NCI-H1105 (cell line): ENCODE results near the gene LZTS2.
"Not testable (repeated sequence)": the region's sequence is repeated elsewhere in the genome, so short reads cannot be mapped to it uniquely, and the experiment has no call there.

Experiments used
- DNase-seq: peaks from one replicate; lab custom pipeline; 2025; lab: John Stamatoyannopoulos, UW

Gene LZTS2, protein sequence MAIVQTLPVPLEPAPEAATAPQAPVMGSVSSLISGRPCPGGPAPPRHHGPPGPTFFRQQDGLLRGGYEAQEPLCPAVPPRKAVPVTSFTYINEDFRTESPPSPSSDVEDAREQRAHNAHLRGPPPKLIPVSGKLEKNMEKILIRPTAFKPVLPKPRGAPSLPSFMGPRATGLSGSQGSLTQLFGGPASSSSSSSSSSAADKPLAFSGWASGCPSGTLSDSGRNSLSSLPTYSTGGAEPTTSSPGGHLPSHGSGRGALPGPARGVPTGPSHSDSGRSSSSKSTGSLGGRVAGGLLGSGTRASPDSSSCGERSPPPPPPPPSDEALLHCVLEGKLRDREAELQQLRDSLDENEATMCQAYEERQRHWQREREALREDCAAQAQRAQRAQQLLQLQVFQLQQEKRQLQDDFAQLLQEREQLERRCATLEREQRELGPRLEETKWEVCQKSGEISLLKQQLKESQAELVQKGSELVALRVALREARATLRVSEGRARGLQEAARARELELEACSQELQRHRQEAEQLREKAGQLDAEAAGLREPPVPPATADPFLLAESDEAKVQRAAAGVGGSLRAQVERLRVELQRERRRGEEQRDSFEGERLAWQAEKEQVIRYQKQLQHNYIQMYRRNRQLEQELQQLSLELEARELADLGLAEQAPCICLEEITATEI

DNA sequence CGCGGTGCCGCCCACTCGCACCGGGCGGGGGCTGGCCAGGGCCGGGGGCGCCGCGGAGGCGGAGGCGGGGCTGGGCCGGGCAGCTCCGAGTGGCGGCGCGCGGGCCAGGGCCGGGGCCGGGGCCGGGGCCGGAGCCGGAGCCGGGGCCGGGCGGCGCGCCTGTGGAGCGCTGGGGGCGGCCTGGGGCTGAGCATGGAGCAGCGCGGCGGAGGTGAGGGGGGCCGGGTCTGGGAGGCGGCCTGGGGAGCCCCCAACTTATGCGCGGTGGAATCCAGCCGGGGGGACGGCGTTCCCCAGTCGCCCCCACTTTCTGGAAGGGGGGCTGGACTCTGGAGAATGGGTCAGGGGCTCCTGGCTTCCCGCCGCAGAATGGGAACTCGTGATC, at the start of gene LZTS2:
Gene LZTS2 (plus strand): TSS at position 67 of the 385 bp plus-strand sequence. CDS start 2,731 bp downstream, outside the sequence.
- no peak for DNase-seq

- no peak for DNase-seq
Observed at GRCh38 chr10:100960251-100960650, 39.4 kb upstream of the LZTS2 start.

GRCh38 chr10:100962351-100963080, 37.1 kb upstream of the LZTS2 start:
- DNase-seq: no peak

GRCh38 chr10:100963826-100964225, 35.8 kb upstream of the LZTS2 start:
- no peak for DNase-seq

DNA sequence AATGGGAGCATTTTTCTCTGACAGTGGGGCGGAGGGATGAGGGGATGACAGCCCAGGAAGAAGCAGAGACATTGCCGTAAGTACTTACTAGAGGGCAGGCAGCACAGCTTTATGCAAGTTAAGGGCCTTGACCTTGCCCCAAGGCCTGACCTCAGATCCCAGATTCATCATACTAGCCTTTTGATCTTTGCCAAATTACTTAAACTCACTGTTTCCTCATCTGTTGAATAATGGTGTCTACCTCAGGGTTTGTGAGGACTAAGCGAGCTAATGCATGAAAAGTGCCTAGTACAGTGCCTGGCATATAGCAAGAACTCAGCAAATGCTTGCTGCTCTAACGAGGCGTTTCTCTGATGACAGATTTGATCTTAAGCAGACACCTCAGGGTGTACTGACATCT, 33.8 kb upstream of the LZTS2 start:
- no peak for DNase-seq

DNA sequence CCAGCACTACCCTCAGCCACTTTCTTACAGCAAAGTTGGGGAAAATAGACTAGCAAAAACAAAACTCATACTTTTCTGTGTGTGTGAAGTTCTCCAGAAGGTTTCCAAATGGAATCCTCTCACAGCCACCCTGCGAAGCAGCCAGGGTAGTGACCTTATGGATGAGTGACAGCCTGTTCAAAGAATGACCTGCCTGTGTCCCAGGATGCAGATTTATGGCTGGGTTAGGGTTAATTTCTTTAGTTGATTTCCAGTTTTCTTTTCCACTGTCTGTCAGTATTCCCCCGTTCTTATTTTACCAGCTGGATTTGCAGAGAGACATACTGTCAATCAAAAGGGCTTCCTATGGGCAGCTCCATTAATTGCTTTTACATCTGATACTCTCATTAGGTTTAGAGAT, 32.7 kb upstream of the LZTS2 start:
- no peak for DNase-seq

- DNase-seq: no peak
Observed at GRCh38 chr10:100967332-100967731, 32.3 kb upstream of the LZTS2 start.

- DNase-seq: no peak
Observed at GRCh38 chr10:100968062-100968736, 31.4 kb upstream of the LZTS2 start.

DNA sequence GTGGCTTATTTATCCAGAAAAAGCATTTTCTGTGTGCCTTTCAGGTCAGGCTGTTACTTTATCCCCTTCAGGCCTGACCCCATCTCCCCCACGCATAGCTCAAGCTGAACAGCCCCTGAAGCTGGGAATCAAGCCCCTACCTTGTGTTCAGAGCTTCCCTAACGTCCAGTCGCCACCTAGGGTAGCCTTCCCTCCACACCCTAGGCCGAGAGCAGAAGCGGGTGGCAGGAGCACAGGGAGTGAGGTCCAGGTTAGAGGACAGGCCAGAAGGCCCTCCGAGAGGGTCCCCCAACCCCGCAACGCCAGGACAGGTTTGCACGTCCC, 30.8 kb upstream of the LZTS2 start:
- DNase-seq: no peak

DNA sequence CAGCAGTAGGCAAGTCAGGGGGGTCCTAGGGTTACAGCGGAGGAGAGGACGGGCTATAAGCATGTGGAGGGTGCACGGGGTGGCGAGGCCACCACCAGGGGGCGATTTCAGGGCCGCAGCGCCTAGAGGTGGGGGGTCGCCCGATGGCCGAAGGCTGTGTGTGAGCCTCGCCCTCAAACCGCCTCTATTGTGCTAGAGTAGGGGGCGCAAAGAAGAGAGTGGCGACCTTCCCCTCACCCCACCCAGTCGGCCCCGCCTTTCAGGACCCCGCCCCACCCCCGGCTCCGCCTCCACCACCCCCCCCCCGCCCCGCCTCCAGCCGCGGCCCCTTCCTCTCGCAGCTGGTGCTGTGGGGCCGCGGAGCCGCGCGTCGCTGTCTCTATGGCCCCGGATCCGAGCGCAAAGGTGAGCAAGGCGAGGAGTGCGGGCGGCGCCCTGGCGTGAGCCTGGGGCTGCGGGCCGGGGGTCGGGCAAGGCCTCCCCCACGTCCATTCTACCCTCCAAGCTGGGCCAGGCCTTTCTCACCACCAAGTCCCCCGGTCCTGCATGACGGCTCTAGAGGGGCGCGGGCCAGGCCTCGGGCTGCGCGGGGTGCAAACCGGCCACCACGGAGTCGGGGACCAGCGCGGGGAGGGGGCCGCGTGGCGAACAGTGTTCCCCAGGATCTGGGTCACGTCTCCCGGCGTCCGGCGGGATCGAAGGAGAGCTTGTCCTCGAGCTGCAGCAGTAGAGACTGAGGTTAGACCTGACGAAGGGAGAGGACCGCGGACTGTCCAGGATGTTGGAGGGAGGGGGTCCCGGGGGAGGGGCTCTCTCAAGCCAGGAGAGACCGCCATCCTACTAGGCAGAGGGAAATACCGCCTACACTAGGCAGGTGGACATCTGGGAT, 30.2 kb upstream of the LZTS2 start, which contains the start of gene SEMA4G:
Gene SEMA4G (plus strand): TSS at position 318 of the 889 bp plus-strand sequence. CDS start 3,409 bp downstream, outside the sequence.
- DNase-seq: peak; percentile 50

GRCh38 chr10:100970076-100970913, 29.3 kb upstream of the LZTS2 start:
- peak; percentile 5 for DNase-seq

GRCh38 chr10:100970914-100971811, 28.4 kb upstream of the LZTS2 start:
- no peak for DNase-seq

GRCh38 chr10:100972115-100972903, 27.3 kb upstream of the LZTS2 start:
- DNase-seq: no peak

DNA sequence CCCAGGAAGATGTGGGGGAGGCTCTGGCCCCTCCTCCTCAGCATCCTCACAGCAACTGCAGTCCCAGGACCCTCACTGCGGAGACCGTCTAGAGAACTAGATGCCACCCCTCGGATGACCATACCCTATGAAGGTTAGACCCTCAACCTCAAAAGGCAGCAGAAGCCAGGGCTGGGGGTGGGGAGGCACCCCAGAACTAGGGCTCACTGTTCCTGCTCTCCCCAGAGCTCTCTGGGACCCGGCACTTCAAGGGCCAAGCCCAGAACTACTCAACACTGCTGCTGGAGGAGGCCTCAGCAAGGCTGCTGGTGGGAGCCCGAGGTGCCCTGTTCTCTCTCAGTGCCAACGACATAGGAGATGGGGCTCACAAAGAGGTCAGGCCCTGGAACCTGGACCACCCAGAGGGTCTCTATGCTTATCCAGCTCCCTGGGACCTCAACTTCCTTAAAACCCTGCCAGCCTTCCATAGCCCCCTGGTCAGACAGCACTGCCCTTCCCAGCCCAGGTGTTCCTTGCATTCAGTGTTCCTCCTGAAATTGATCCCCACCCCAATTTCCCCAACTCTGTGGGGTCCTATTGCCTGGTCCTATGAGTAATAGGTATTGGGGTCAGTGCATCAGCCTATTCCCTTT, 26.6 kb upstream of the LZTS2 start:
- no peak for DNase-seq

- DNase-seq: not testable (repeated sequence)
Observed at GRCh38 chr10:100975397-100975796, 24.2 kb upstream of the LZTS2 start.

DNA sequence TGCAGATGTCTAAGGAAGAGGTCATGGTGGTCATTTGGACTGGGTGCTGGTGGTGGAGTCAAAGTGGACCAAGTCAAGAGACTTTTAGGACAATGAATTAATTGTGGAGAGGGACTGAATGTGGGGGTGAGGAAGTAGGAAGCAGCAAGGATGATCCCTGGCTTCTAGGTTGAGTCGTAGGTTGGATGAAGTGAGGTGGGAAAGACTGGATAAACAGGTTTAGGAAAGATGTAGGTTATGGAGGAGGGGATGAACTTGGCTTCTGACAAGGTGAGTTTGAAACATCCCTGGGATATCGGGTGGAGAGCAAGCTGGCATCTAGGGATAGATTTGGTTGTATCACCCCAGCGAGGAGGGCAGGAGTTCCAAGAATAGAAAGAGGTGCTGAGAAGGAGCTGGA, 22.7 kb upstream of the LZTS2 start:
- no peak for DNase-seq

- no peak for DNase-seq
Observed at GRCh38 chr10:100977436-100977835, 22.2 kb upstream of the LZTS2 start.
